PC-3 (cell line): Measurements from ENCODE around the gene GADD45GIP1. TPM values are rescaled to one million over a fixed set of nuclear protein-coding genes. Genes with fewer than 3 reads are reported as not detected.

Experiments
- ATAC-seq: fragments of 200-7000 bp; cut with Tn5 transposase; 2 replicates; pipeline ENCODE4 v1.9.1; 2020; ENCODE audit warnings: mild to moderate bottlenecking, moderate library complexity
- BruUV-seq: library from RNA; stranded (reverse); fragments of 400-500 nt; replicated peaks from 2 replicates; lab custom pipeline; 2021; lab: Mats Ljungman, UMichigan
- CTCF ChIA-PET: fragments of 300-600 bp; sonication (Branson Sonifier 250); formaldehyde crosslinking; loops from one replicate; lab custom pipeline; 2022; ENCODE audit warnings: antibody characterized with exemption; lab: Charles Lee
- POLR2A ChIA-PET: fragments of 300-600 bp; sonication (Branson Sonifier 250); formaldehyde crosslinking; loops from one replicate; lab custom pipeline; 2022; ENCODE audit warnings: antibody characterized with exemption; ENCODE audit not compliant: unreplicated experiment; lab: Charles Lee
- DNase-seq: peaks from one replicate; pipeline ENCODE4 v3.0.0-alpha.2; 2015
- H2AFZ ChIP-seq: fragments of 300-600 bp; sonication (generic); 2 replicates; pipeline ENCODE4 v1.6.0; 2016; ENCODE audit warnings: antibody characterized with exemption, low read length
- H3F3A ChIP-seq: fragments of 300-600 bp; sonication (generic); one replicate; pipeline ENCODE4 v1.6.0; 2017; ENCODE audit warnings: antibody characterized with exemption, low read length, control low read depth, mild to moderate bottlenecking; ENCODE audit not compliant: unreplicated experiment
- H3K27ac ChIP-seq: fragments of 300-600 bp; sonication (generic); 2 replicates; pipeline ENCODE4 v1.5.1; 2016; ENCODE audit warnings: mild to moderate bottlenecking, low read length
- H3K27me3 ChIP-seq: fragments of 300-600 bp; sonication (generic); 2 replicates; pipeline ENCODE4 v1.6.1; 2016; ENCODE audit warnings: low read length, mixed read lengths
- H3K36me3 ChIP-seq: fragments of 300-600 bp; sonication (generic); 2 replicates; pipeline ENCODE4 v1.6.1; 2016; ENCODE audit warnings: low read depth, mixed run types, low read length, mixed read lengths
- H3K4me1 ChIP-seq: fragments of 300-600 bp; sonication (generic); 2 replicates; pipeline ENCODE4 v1.5.1; 2016; ENCODE audit warnings: low read length; ENCODE audit not compliant: insufficient read depth
- H3K4me2 ChIP-seq: fragments of 300-600 bp; sonication (generic); 2 replicates; pipeline ENCODE4 v1.6.0; 2016; ENCODE audit warnings: low read length
- H3K4me3 ChIP-seq: fragments of 300-600 bp; sonication (generic); 2 replicates; pipeline ENCODE4 v1.5.1; 2016; ENCODE audit warnings: mild to moderate bottlenecking, low read length, mixed read lengths
- H3K79me2 ChIP-seq: fragments of 300-600 bp; sonication (generic); 2 replicates; pipeline ENCODE4 v1.6.1; 2017; ENCODE audit warnings: low read length, mixed read lengths
- H3K9ac ChIP-seq: fragments of 300-600 bp; sonication (generic); 2 replicates; pipeline ENCODE4 v1.6.0; 2016; ENCODE audit warnings: mild to moderate bottlenecking, low read length
- H3K9me2 ChIP-seq: fragments of 300-600 bp; sonication (generic); replicated peaks from 2 replicates; pipeline ENCODE4 v1.6.1; 2016; ENCODE audit warnings: mixed run types, low read length, mixed read lengths
- H3K9me3 ChIP-seq: fragments of 300-600 bp; sonication (generic); 2 replicates; pipeline ENCODE4 v1.6.1; 2016; ENCODE audit warnings: low read length, mixed read lengths
- H4K20me1 ChIP-seq: fragments of 300-600 bp; sonication (generic); 2 replicates; pipeline ENCODE4 v1.6.1; 2016; ENCODE audit warnings: low read length, mixed read lengths
- EZH2 ChIP-seq: fragments of 300-600 bp; sonication (generic); IDR thresholded peaks from one replicate; pipeline ENCODE4 v1.6.1; 2017; ENCODE audit warnings: antibody characterized with exemption, mild to moderate bottlenecking, low read length; ENCODE audit not compliant: unreplicated experiment
- EZH2phosphoT487 ChIP-seq: fragments of 300-600 bp; sonication (generic); IDR thresholded peaks from 2 replicates; pipeline ENCODE4 v1.6.1; 2018; ENCODE audit warnings: mild to moderate bottlenecking, antibody characterized with exemption, low read length, borderline replicate concordance
- intact Hi-C: fragments of 100-400 bp; cut with micrococcal nuclease; formaldehyde crosslinking; loops from 2 replicates; pipeline ENCODE4 v1.9.0; 2023
- total RNA-seq: library from RNA; depleted of rRNA; stranded (reverse); fragments of >200 nt; gene quantifications from 2 replicates; pipeline ENCODE4 v1.2.3, GENCODE V29; 2014
- TF ChIP-seq, protein P1 (sequence below): fragments of 300-600 bp; sonication (generic); conservative IDR thresholded peaks from 2 replicates; pipeline ENCODE4 v1.5.1; 2017; ENCODE audit warnings: antibody characterized with exemption, low read depth, mild to moderate bottlenecking, low read length

Gene GADD45GIP1
- total RNA-seq, 1 experiment from 2014 or later = 219 TPM

DNA sequence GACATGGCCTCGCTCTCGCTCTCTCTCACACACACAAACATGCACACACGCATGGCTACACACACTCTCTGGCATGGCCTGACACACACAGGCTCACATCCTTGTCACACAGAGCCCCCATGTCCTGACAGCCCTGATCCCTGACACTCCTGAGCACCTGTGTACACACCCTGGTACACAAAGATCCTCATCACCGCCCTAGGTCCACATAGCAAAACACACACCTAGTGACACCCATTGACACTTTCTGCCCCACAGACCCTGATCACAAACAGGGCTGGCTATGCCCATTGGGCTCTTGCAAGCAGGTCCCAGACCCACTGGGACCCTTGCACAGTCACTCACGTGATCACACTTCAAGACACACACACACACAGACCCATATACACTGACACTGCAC lies 34.3 kb upstream of the GADD45GIP1 start:
- Histone ChIP-seq H3K9me2 (no peaks in the 10 kb centered on the region), H3K27ac (no peak overlapping the region), H4K20me1 (no peaks in the 10 kb centered on the region), H3K9ac (no peak overlapping the region), H3K36me3 (no peaks in the 10 kb centered on the region), H3F3A (no peaks in the 10 kb centered on the region), H3K79me2 (peaks cover 8% of the 10 kb centered on the region), H3K9me3 (no peaks in the 10 kb centered on the region), H3K27me3 (no peaks in the 10 kb centered on the region), H3K4me2 (no peak overlapping the region), H3K4me1 (peaks cover 4% of the 10 kb centered on the region; the same call in 1 of the 2 replicates), H2AFZ (no peak overlapping the region), H3K4me3 (no peak overlapping the region)
- POLR2A ChIA-PET = no interaction called here
- DNase-seq = no peak
- TF ChIP-seq EZH2 (no peak), EZH2phosphoT487 (no peak)
- TF ChIP-seq, protein P1, sequence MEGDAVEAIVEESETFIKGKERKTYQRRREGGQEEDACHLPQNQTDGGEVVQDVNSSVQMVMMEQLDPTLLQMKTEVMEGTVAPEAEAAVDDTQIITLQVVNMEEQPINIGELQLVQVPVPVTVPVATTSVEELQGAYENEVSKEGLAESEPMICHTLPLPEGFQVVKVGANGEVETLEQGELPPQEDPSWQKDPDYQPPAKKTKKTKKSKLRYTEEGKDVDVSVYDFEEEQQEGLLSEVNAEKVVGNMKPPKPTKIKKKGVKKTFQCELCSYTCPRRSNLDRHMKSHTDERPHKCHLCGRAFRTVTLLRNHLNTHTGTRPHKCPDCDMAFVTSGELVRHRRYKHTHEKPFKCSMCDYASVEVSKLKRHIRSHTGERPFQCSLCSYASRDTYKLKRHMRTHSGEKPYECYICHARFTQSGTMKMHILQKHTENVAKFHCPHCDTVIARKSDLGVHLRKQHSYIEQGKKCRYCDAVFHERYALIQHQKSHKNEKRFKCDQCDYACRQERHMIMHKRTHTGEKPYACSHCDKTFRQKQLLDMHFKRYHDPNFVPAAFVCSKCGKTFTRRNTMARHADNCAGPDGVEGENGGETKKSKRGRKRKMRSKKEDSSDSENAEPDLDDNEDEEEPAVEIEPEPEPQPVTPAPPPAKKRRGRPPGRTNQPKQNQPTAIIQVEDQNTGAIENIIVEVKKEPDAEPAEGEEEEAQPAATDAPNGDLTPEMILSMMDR = no peak
- CTCF ChIA-PET = no interaction called here
- intact Hi-C loops = no loop called here
- no TSS peak for BruUV-seq
- ATAC-seq = no peak

DNA sequence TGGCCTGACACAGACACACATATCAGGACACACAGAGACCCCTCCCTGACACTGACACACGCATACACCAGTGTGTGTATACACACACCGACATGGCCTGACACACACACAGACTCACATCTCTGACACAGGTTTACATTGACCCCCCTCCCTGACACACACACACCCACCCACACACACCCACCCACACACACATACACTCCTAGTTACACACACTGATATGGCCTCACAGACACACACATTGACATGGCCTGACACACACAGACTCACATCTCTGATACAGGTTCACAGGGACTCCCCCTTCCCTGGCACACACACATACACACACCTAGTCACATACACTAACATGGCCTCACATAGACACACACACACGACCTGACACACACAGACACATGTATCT lies 33.8 kb upstream of the GADD45GIP1 start:
- no peaks in the 10 kb centered on the region for H3K9me2 ChIP-seq
- no peak overlapping the region for H3K4me2 ChIP-seq
- H3K4me3 ChIP-seq = no peak overlapping the region
- no peaks in the 10 kb centered on the region for H4K20me1 ChIP-seq
- BruUV-seq = no TSS peak
- ChIA-PET POLR2A (no interaction called here), CTCF (no interaction called here)
- H3K27me3 ChIP-seq = no peaks in the 10 kb centered on the region
- H3F3A ChIP-seq = no peaks in the 10 kb centered on the region
- peaks cover 4% of the 10 kb centered on the region; the same call in 1 of the 2 replicates for H3K4me1 ChIP-seq
- no peaks in the 10 kb centered on the region for H3K9me3 ChIP-seq
- H3K9ac ChIP-seq = no peak overlapping the region
- H3K79me2 ChIP-seq = peaks cover 3% of the 10 kb centered on the region
- no peak overlapping the region for H2AFZ ChIP-seq
- DNase-seq (no peak), ATAC-seq (no peak)
- no peak overlapping the region for H3K27ac ChIP-seq
- TF ChIP-seq EZH2phosphoT487 (no peak), EZH2 (no peak)
- TF ChIP-seq, protein P1 = no peak
- no peaks in the 10 kb centered on the region for H3K36me3 ChIP-seq
- intact Hi-C loops = no loop called here

DNA sequence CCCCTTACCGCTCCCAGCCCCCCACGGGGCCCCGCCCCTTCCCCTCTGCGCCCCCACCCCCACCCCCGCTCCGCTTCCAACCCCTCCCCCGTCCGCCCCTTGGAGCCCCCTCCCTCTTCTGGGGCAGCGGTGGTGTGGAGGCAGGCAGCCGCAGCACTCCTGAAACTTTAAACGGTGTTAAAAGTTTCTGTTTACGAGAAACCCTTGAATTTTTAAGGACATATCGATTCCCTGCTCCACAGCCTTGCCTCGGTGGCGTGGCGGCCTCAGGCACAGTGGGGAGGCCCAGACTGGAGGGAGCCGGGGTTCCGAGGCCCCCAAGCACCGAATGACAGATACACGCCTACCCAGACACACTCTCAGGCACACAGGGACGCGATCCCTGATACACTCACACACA lies 33.4 kb upstream of the GADD45GIP1 start:
- ATAC-seq (no peak), DNase-seq (no peak)
- Histone ChIP-seq H3K4me2 (no peak overlapping the region), H3F3A (no peaks in the 10 kb centered on the region), H3K36me3 (no peaks in the 10 kb centered on the region), H3K4me1 (peaks cover 4% of the 10 kb centered on the region; the same call in 1 of the 2 replicates), H3K9ac (no peak overlapping the region), H3K27ac (no peak overlapping the region), H3K79me2 (peaks cover 3% of the 10 kb centered on the region; the same call in 1 of the 2 replicates), H2AFZ (no peak overlapping the region), H3K27me3 (no peaks in the 10 kb centered on the region), H3K9me2 (no peaks in the 10 kb centered on the region), H4K20me1 (no peaks in the 10 kb centered on the region), H3K4me3 (no peak overlapping the region), H3K9me3 (no peaks in the 10 kb centered on the region)
- TF ChIP-seq EZH2phosphoT487 (no peak), EZH2 (no peak)
- TF ChIP-seq, protein P1 = no peak
- intact Hi-C loops = no loop called here
- ChIA-PET CTCF (no interaction called here), POLR2A (no interaction called here)
- BruUV-seq = no TSS peak
